ENCODE results near the gene CNTNAP2. TPM values are rescaled to one million over a fixed set of nuclear protein-coding genes. Genes with fewer than 3 reads are reported as not detected.

The CNTNAP2 gene
- total and polyA plus RNA-seq, 8 donors: 0.09 to 1.1 (median 0.38) TPM

DNA sequence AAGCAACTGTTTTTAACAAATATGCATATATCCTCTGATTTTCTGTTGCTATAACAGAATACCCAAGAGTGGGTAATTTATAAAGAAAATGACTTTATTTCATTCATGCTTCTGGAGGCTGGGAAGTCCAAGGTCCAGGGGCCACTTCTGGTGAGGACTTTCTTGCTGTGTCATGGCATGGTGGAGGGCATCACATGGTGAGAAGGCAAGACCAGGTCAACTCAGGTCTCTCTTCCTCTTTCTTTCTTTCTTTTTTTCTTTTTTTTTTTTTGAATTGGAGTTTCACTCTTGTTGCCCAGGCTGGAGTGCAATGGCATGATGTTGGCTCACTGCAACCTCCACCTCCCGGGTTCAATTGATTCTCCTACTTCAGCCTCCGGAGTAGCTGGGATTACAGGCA is 2170.9 kb downstream of the CNTNAP2 start:
- ATAC-seq (no peak), DNase-seq (no peak), FAIRE-seq (no peak)
- no peaks in the 10 kb centered on the region for H3K4me1 ChIP-seq
- intact Hi-C loops (cut with DNase I): no loop called here
- H3K4me3 ChIP-seq: no peak overlapping the region
- 93 to 94% methylated on average over 1 to 2 of the region's 2 CpGs for WGBS, 2 donors
- TF ChIP-seq CTCF (IDR thresholded peaks at IDR 0.05): no peak
- no peaks in the 10 kb centered on the region for H3K36me3 ChIP-seq
- no peak overlapping the region for H3K27ac ChIP-seq
- no peaks in the 10 kb centered on the region for H3K27me3 ChIP-seq
- no peaks in the 10 kb centered on the region for H3K9me3 ChIP-seq

GRCh38 chr7:148288592-148289151 is 2172.1 kb downstream of the CNTNAP2 start:
- no peak for TF ChIP-seq CTCF (IDR thresholded peaks at IDR 0.05)
- 97 to 100% methylated on average over 1 of the region's 1 CpG for WGBS, 2 donors
- H3K4me3 ChIP-seq: no peak overlapping the region
- DNase-seq (no peak), ATAC-seq (no peak), FAIRE-seq (no peak)
- intact Hi-C loops (cut with DNase I): no loop called here
- H3K4me1 ChIP-seq: no peaks in the 10 kb centered on the region
- no peaks in the 10 kb centered on the region for H3K27me3 ChIP-seq
- no peaks in the 10 kb centered on the region for H3K36me3 ChIP-seq
- no peaks in the 10 kb centered on the region for H3K9me3 ChIP-seq
- H3K27ac ChIP-seq: no peak overlapping the region

- TF ChIP-seq CTCF (IDR thresholded peaks at IDR 0.05): no peak
- H3K4me1 ChIP-seq: no peaks in the 10 kb centered on the region
- DNase-seq: no peak
- FAIRE-seq: no peak
- no peaks in the 10 kb centered on the region for H3K36me3 ChIP-seq
- no peaks in the 10 kb centered on the region for H3K9me3 ChIP-seq
- H3K27ac ChIP-seq: no peak overlapping the region
- H3K27me3 ChIP-seq: no peaks in the 10 kb centered on the region
- WGBS, 2 donors: 25 to 32% methylated on average over 1 of the region's 1 CpG
- H3K4me3 ChIP-seq: no peak overlapping the region
- intact Hi-C loops (cut with DNase I): no loop called here
- ATAC-seq: no peak
These were observed 2173.0 kb downstream of the CNTNAP2 start for GRCh38 chr7:148289630-148290029.

DNA sequence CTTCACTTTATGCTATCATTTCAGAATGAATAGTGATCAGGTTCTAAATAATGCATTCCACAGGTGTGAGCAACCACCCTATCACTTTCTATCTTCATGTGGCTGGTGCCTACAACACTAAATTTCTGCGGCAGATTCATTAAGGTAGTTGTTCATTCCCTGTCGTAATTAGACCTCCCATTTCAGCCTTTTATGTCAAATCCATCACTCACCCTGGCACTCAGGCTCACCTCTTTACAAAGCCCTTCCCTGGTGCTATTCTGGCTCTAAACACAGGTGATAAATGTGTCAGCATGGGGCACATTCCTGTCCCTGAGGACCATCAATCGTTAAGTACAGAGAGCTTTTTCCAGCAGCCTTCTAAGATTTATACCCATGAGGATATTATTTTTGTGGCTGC is 2173.9 kb downstream of the CNTNAP2 start:
- Histone ChIP-seq H3K27ac (no peak overlapping the region), H3K27me3 (no peaks in the 10 kb centered on the region), H3K4me1 (no peaks in the 10 kb centered on the region), H3K9me3 (no peaks in the 10 kb centered on the region), H3K4me3 (no peak overlapping the region), H3K36me3 (no peaks in the 10 kb centered on the region)
- ATAC-seq: no peak
- FAIRE-seq: no peak
- WGBS, 2 donors: 25 to 39% methylated on average over 3 of the region's 3 CpGs
- intact Hi-C loops (cut with DNase I): no loop called here
- DNase-seq: no peak
- TF ChIP-seq CTCF (IDR thresholded peaks at IDR 0.05): no peak

DNA sequence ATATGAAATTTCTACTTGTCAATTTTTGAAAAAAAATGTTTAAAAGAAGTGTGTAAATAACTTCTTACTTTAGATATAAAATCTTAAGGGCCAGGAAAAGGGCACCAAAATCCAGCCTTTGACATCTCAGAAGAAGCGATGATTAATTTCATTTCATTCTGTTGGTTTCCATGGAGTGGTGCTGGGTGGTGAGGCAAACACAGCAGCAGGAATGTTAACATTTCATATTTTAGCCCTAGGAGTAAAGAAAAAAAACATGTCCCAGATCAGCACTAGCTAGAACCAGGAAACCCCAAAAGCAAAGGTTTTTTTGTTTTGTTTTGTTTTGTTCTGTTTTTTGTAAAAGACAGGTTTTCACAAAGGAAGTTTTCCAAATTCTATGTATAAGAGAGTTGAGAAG is 2175.2 kb downstream of the CNTNAP2 start:
- no peak overlapping the region for H3K27ac ChIP-seq
- no peaks in the 10 kb centered on the region for H3K36me3 ChIP-seq
- no peaks in the 10 kb centered on the region for H3K4me1 ChIP-seq
- ATAC-seq (no peak), DNase-seq (no peak), FAIRE-seq (no peak)
- TF ChIP-seq CTCF (IDR thresholded peaks at IDR 0.05): no peak
- no peaks in the 10 kb centered on the region for H3K27me3 ChIP-seq
- intact Hi-C loops (cut with DNase I): no loop called here
- H3K4me3 ChIP-seq: no peak overlapping the region
- H3K9me3 ChIP-seq: no peaks in the 10 kb centered on the region
- WGBS, 2 donors: 93 to 97% methylated on average over 1 of the region's 1 CpG
